GM20000 (cell line): Measurements from ENCODE around the gene CCDC92B.

Experiments
- DNase-seq: peaks from one replicate; pipeline ENCODE4 v3.0.0; 2012; ENCODE audit warnings: low spot score
- TF ChIP-seq, protein P1 (sequence below): IDR thresholded peaks from 2 replicates; pipeline ENCODE4 v1.5.1; 2012; ENCODE audit warnings: mild to moderate bottlenecking, control low read depth; ENCODE audit errors: extremely low read depth, missing control alignments

Gene CCDC92B

GRCh38 chr17:2691069-2691871, 58.2 kb downstream of the CCDC92B start:
- DNase-seq, result peak; percentile 26
- TF ChIP-seq, protein P1, sequence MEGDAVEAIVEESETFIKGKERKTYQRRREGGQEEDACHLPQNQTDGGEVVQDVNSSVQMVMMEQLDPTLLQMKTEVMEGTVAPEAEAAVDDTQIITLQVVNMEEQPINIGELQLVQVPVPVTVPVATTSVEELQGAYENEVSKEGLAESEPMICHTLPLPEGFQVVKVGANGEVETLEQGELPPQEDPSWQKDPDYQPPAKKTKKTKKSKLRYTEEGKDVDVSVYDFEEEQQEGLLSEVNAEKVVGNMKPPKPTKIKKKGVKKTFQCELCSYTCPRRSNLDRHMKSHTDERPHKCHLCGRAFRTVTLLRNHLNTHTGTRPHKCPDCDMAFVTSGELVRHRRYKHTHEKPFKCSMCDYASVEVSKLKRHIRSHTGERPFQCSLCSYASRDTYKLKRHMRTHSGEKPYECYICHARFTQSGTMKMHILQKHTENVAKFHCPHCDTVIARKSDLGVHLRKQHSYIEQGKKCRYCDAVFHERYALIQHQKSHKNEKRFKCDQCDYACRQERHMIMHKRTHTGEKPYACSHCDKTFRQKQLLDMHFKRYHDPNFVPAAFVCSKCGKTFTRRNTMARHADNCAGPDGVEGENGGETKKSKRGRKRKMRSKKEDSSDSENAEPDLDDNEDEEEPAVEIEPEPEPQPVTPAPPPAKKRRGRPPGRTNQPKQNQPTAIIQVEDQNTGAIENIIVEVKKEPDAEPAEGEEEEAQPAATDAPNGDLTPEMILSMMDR, result no peak

DNA sequence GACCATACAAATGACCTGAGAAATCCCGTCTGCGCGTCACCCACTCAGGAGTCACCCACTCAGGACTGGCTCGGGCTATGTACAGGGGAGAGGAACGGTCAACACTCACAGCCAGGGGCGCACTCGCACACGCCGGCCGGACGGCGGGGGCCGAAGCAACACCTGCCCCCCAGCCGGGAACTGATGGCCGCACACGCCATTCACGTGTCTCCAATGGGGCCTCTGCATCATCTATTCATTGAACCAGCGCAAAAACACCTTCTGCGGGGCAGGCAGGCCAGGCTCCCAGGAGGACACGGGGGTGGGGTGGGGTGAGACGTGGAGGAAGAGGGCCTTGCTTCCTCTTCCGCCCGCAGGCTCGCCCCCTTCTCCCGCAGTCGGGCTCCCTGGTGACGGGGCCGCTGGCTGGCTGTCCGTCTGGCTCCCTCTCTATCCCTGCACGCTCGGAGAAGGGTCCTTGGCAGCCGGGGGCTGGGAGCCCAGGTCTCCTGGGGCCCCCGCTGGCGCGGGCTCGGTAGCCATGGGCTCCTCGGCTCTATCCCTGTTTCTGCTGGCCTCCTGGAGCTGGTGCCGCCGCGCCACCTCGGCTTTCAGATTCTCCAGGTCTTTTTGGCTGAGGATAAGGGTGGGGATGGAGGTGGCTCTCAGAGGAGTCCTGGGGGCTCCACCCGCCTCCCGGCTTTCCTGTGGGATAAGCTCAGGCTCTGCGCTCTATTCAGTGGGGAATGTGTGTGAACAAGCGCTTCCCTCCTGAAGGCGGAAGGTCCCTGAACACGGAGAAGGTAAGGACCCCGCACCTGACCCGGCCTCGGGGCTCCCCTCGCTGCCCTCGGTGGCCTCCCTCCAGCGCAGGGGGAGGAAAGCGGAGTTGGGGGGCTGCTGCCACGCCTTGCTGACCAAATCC, 59.0 kb downstream of the CCDC92B start:
- TF ChIP-seq, protein P1, result no peak
- peak; percentile 39 for DNase-seq

DNA sequence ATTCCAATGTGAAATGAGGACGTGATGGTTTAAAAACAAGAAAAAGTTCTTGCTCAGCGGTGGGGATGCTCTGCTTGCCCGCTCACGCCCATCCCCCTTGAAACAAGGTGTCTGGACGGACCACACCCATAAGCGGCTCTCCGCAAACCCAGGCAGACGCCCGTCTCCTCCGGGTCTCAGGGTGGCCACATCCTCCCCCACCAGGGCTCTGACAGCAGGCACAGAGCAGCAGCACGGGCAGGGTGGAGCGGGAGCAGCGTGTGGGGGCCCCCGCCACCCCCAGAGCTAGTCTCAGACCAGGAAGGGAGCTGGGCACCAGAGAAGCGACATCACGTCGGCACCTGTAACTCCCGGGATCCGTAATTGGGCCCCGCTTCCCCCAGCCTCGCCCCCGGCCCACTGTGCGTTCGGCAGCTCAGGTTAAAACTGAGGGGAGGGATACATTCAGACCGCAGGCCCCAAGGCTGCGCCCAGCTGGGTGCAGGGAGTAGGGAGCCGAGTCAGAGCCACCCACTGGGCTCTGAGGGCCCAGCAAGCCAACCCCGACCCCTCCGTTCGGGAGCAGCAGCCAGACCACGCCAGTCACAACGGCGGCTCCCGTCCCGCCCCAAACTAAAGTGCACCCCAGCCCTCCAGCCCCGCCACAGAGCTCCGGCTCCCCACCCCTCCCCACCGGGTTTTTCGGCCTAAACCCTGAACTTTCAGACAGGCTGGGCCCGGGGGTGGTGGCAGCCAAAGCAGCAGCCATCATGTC, 59.9 kb downstream of the CCDC92B start:
- peak; percentile 25 for DNase-seq

GRCh38 chr17:2688351-2689342, 60.8 kb downstream of the CCDC92B start:
- TF ChIP-seq, protein P1, result no peak
- DNase-seq, result peak; percentile 21

More for the DNA sequence above, 59.9 kb downstream of the CCDC92B start:
- TF ChIP-seq, protein P1, result no peak

- TF ChIP-seq, protein P1, result no peak
These were observed 62.4 kb downstream of the CCDC92B start for GRCh38 chr17:2687074-2687418.

GRCh38 chr17:2685696-2686095, 63.8 kb downstream of the CCDC92B start:
- TF ChIP-seq, protein P1, result no peak
- no peak for DNase-seq

More at GRCh38 chr17:2687074-2687418, 62.4 kb downstream of the CCDC92B start:
- DNase-seq, result no peak
